K562 (cell line): ENCODE results near the gene TREH. TPM values are rescaled to one million over a fixed set of nuclear protein-coding genes. Genes with fewer than 3 reads are reported as not detected.
A peak's percentile ranks its signal among the peaks of the same experiment; 100 is the strongest.

ENCODE experiments used
- ATF7 ChIP-seq: fragments of 450-650 bp; IDR thresholded peaks from 2 replicates; pipeline ENCODE4 v1.7.1; 2014; ENCODE audit warnings: mild to moderate bottlenecking, moderate library complexity
- CBFB ChIP-seq: sonication (generic); formaldehyde crosslinking; IDR thresholded peaks from 2 replicates; pipeline ENCODE4 v1.4.0; 2020; ENCODE audit warnings: mild to moderate bottlenecking, missing genetic modification reagents
- ETS2 ChIP-seq: IDR thresholded peaks from 2 replicates; pipeline ENCODE4 v1.6.1; 2016; ENCODE audit warnings: borderline replicate concordance, missing genetic modification characterization, mild to moderate bottlenecking, moderate library complexity, missing compliant biosample characterization; ENCODE audit not compliant: poor library complexity, severe bottlenecking
- ETV5 ChIP-seq: sonication (generic); formaldehyde crosslinking; IDR thresholded peaks from 2 replicates; pipeline ENCODE4 v1.4.0; 2020; ENCODE audit warnings: low read depth, mild to moderate bottlenecking, missing genetic modification reagents
- FUS ChIP-seq: fragments of 200-400 bp; formaldehyde crosslinking; optimal IDR thresholded peaks from 2 replicates; pipeline ENCODE3; 2017; ENCODE audit warnings: low read depth, low read length
- IFI16 ChIP-seq: fragments of 250-450 bp; sonication (Bioruptor Pico); IDR thresholded peaks from 2 replicates; pipeline ENCODE4 v2.1.2; 2022; ENCODE audit warnings: mild to moderate bottlenecking, inconsistent platforms
- LCOR ChIP-seq: sonication (generic); formaldehyde crosslinking; IDR thresholded peaks from 2 replicates; pipeline ENCODE4 v1.8.0; 2022; ENCODE audit warnings: mild to moderate bottlenecking, missing genetic modification reagents
- MAZ ChIP-seq, 2 experiments: fragments of 450-650 bp in 1 of 2; sonication (generic) in 1 of 2; formaldehyde crosslinking; IDR thresholded peaks in 1 of 2; conservative IDR thresholded peaks in 1 of 2; 2 replicates each; pipeline versions ENCODE4 v1.4.0 to v1.5.0; 2020; ENCODE audit warnings: mild to moderate bottlenecking in 1 of 2, missing genetic modification reagents in 1 of 2
- NUFIP1 ChIP-seq: fragments of 450-650 bp; IDR thresholded peaks from 2 replicates; pipeline ENCODE4 v1.6.1; 2018; ENCODE audit not compliant: partially characterized antibody
- RBM17 ChIP-seq: fragments of 200-400 bp; formaldehyde crosslinking; IDR thresholded peaks from 2 replicates; pipeline ENCODE4 v1.6.1; 2017; ENCODE audit warnings: low read depth, mild to moderate bottlenecking, low read length, borderline replicate concordance
- SMARCC2 ChIP-seq: fragments of 450-650 bp; IDR thresholded peaks from 2 replicates; pipeline ENCODE4 v1.6.1; 2017; ENCODE audit warnings: antibody characterized with exemption, moderate library complexity, mild to moderate bottlenecking, low read depth
- SNIP1 ChIP-seq: fragments of 450-650 bp; IDR thresholded peaks from 2 replicates; pipeline ENCODE4 v1.7.1; 2017; ENCODE audit warnings: low read depth, mild to moderate bottlenecking
- SRSF9 ChIP-seq: fragments of 200-400 bp; formaldehyde crosslinking; IDR thresholded peaks from 2 replicates; pipeline ENCODE4 v1.6.1; 2017; ENCODE audit warnings: low read depth, low read length, borderline replicate concordance
- TBP ChIP-seq: optimal IDR thresholded peaks from 2 replicates; pipeline ENCODE3; 2011; ENCODE audit warnings: low read depth, low read length, improper control_type of control experiment
- TEAD2 ChIP-seq: fragments of 450-650 bp; IDR thresholded peaks from 2 replicates; pipeline ENCODE4 v1.6.1; 2016; ENCODE audit warnings: missing genetic modification characterization, control low read depth, missing compliant biosample characterization
- ZC3H4 ChIP-seq: sonication (generic); formaldehyde crosslinking; IDR thresholded peaks from 2 replicates; pipeline ENCODE4 v1.9.0; 2021; ENCODE audit warnings: missing genetic modification reagents, borderline replicate concordance
- ZC3H8 ChIP-seq: fragments of 450-650 bp; IDR thresholded peaks from 2 replicates; pipeline ENCODE4 v1.6.1; 2017
- ZNF717 ChIP-seq: fragments of 250-450 bp; sonication (Bioruptor Pico); IDR thresholded peaks from 2 replicates; pipeline ENCODE4 v1.5.0; 2021
- polyA plus RNA-seq, 8 experiments: library from polyadenylated mRNA; depleted of rRNA in 4 of 8; stranded (reverse) in 5 of 8; unstranded in 3 of 8; fragments of >200 nt; fragmentation: Nextera tagmentation in 2 of 8; fragmentation: Illumina TruSeq in 1 of 8; extraction: Ambion mirVana in 2 of 8; extraction: Trizol in 1 of 8; gene quantifications; 2 replicates each; pipeline versions ENCODE4 v1.2.1 to v1.2.3, GENCODE V29; 2011 to 2014; ENCODE audit warnings: inconsistent platforms in 1 of 8, missing spikeins in 1 of 8
- total RNA-seq, 7 experiments: library from RNA; depleted of rRNA in 6 of 7; stranded (reverse); fragments of >200 nt in 6 of 7; fragmentation: Illumina TruSeq in 2 of 7; extraction: Trizol in 2 of 7; gene quantifications; 2 replicates each; pipeline versions ENCODE4 v1.2.1 to v1.2.3, GENCODE V29; 2011 to 2021; ENCODE audit warnings: low replicate concordance in 1 of 7
- TF ChIP-seq, protein P1 (sequence below): fragments of 250-450 bp; sonication (Bioruptor Pico); IDR thresholded peaks from 2 replicates; pipeline ENCODE4 v1.5.0; 2021; ENCODE audit warnings: mild to moderate bottlenecking, borderline replicate concordance
- TF ChIP-seq, protein P2 (sequence below): sonication (generic); formaldehyde crosslinking; IDR thresholded peaks from 2 replicates; pipeline ENCODE4 v1.8.0; 2023; ENCODE audit warnings: missing genetic modification reagents, mild to moderate bottlenecking, borderline replicate concordance
- TF ChIP-seq, protein P3 (sequence below): sonication (generic); IDR thresholded peaks from 2 replicates; pipeline ENCODE4 v1.6.1; 2016

The TREH gene
- total and polyA plus RNA-seq, 9 of the 15 experiments (the other 6 are each of a cell fraction or from before 2014, with no cell fraction given): 0.09 to 0.20 (median 0.11) TPM; not detected in 6

DNA sequence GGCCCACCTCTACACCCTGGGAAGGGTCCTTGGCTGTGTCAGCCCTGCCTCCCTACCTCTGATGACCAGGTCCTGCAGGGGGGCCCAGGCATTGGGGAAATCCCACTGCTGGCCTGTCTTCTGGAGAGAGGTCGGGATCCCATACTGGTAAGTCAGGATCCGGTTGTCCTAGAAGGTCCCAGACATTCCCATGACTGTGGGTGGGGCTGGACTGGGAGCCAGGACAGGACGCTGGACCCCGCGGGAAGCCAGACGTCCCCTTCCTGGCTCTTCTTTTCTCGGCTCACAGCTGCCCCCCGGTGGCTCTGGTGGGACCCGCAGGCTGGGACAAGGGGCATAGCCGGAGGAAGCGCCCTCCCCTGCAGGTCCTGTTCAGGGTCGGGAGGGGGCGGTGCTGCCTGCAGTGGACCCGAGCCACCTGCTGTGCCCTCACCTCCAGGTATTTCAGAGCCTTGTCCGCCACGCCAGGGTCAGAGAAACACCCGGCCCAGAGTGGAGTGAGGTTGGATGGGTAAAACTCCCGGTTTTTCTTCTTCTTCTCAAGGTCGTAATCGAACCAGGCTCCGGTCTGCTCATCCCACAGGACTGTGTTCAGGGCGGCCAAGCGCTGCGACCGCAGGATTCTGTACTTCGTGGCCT lies 20.0 kb downstream of the TREH start (continued):
- peak; percentile 58; the same call in 1 of the 2 replicates for TF ChIP-seq ETV5
- TF ChIP-seq LCOR (CRISPR knock-in tag): peak; percentile 64; the same call in 1 of the 2 replicates
- TF ChIP-seq SNIP1: no peak
- TF ChIP-seq IFI16: no peak
- no peak for TF ChIP-seq SMARCC2
- TF ChIP-seq ETS2 (tag): no peak
- no peak for TF ChIP-seq ZC3H4
- TF ChIP-seq RBM17: no peak
- no peak for TF ChIP-seq NUFIP1
- TF ChIP-seq MAZ (CRISPR knock-in tag; conservative IDR thresholded peaks at IDR 0.05 in 1 of 2, IDR thresholded peaks at IDR 0.05 in 1 of 2): peak; percentile 30 to 91; a peak in 3 of 4 replicates
- TF ChIP-seq ZC3H8: no peak
- no peak for TF ChIP-seq FUS
- TF ChIP-seq, protein P1, sequence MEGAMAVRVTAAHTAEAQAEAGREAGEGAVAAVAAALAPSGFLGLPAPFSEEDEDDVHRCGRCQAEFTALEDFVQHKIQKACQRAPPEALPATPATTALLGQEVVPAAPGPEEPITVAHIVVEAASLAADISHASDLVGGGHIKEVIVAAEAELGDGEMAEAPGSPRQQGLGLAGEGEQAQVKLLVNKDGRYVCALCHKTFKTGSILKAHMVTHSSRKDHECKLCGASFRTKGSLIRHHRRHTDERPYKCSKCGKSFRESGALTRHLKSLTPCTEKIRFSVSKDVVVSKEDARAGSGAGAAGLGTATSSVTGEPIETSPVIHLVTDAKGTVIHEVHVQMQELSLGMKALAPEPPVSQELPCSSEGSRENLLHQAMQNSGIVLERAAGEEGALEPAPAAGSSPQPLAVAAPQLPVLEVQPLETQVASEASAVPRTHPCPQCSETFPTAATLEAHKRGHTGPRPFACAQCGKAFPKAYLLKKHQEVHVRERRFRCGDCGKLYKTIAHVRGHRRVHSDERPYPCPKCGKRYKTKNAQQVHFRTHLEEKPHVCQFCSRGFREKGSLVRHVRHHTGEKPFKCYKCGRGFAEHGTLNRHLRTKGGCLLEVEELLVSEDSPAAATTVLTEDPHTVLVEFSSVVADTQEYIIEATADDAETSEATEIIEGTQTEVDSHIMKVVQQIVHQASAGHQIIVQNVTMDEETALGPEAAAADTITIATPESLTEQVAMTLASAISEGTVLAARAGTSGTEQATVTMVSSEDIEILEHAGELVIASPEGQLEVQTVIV (CRISPR knock-in tag): no peak
- TF ChIP-seq ATF7: peak; percentile 48; the same call in 1 of the 2 replicates
- TF ChIP-seq, protein P2, sequence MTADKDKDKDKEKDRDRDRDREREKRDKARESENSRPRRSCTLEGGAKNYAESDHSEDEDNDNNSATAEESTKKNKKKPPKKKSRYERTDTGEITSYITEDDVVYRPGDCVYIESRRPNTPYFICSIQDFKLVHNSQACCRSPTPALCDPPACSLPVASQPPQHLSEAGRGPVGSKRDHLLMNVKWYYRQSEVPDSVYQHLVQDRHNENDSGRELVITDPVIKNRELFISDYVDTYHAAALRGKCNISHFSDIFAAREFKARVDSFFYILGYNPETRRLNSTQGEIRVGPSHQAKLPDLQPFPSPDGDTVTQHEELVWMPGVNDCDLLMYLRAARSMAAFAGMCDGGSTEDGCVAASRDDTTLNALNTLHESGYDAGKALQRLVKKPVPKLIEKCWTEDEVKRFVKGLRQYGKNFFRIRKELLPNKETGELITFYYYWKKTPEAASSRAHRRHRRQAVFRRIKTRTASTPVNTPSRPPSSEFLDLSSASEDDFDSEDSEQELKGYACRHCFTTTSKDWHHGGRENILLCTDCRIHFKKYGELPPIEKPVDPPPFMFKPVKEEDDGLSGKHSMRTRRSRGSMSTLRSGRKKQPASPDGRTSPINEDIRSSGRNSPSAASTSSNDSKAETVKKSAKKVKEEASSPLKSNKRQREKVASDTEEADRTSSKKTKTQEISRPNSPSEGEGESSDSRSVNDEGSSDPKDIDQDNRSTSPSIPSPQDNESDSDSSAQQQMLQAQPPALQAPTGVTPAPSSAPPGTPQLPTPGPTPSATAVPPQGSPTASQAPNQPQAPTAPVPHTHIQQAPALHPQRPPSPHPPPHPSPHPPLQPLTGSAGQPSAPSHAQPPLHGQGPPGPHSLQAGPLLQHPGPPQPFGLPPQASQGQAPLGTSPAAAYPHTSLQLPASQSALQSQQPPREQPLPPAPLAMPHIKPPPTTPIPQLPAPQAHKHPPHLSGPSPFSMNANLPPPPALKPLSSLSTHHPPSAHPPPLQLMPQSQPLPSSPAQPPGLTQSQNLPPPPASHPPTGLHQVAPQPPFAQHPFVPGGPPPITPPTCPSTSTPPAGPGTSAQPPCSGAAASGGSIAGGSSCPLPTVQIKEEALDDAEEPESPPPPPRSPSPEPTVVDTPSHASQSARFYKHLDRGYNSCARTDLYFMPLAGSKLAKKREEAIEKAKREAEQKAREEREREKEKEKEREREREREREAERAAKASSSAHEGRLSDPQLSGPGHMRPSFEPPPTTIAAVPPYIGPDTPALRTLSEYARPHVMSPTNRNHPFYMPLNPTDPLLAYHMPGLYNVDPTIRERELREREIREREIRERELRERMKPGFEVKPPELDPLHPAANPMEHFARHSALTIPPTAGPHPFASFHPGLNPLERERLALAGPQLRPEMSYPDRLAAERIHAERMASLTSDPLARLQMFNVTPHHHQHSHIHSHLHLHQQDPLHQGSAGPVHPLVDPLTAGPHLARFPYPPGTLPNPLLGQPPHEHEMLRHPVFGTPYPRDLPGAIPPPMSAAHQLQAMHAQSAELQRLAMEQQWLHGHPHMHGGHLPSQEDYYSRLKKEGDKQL: 0 out of 2 replicates have a peak, but pooled peaks have one; percentile 42
- TF ChIP-seq, protein P3, sequence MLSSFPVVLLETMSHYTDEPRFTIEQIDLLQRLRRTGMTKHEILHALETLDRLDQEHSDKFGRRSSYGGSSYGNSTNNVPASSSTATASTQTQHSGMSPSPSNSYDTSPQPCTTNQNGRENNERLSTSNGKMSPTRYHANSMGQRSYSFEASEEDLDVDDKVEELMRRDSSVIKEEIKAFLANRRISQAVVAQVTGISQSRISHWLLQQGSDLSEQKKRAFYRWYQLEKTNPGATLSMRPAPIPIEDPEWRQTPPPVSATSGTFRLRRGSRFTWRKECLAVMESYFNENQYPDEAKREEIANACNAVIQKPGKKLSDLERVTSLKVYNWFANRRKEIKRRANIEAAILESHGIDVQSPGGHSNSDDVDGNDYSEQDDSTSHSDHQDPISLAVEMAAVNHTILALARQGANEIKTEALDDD: no peak
- no peak for TF ChIP-seq ZNF717 (CRISPR knock-in tag)
- no peak for TF ChIP-seq TEAD2 (tag)
- no peak for TF ChIP-seq TBP
- peak; percentile 59; the same call in 1 of the 2 replicates for TF ChIP-seq CBFB (CRISPR knock-in tag)
- no peak for TF ChIP-seq SRSF9
